Testis (tissue), 2 donors: ENCODE results near the gene KDM1B.

ENCODE experiments used
- CTCF ChIP-seq, 3 experiments: fragments of 450-650 bp in 2 of 3; fragments of 200-600 bp in 1 of 3; sonication (generic) in 1 of 3; IDR thresholded peaks; one replicate each; pipeline ENCODE4 v1.5.1; 2016 to 2019; ENCODE audit warnings: antibody characterized with exemption in 3 of 3, mild to moderate bottlenecking in 2 of 3, moderate library complexity in 1 of 3
- POLR2A ChIP-seq: fragments of 450-650 bp; IDR thresholded peaks from one replicate; pipeline ENCODE4 v1.6.1; 2017; ENCODE audit warnings: antibody characterized with exemption, mild to moderate bottlenecking, moderate library complexity

GRCh38 chr6:18166312-18167036 is 11.3 kb downstream of the KDM1B start:
- TF ChIP-seq CTCF (IDR thresholded peaks at IDR 0.05) = no peak
- TF ChIP-seq POLR2A = no peak
